Osteoblast (primary cell): ENCODE results near the gene RAB8B. TPM values are rescaled to one million over a fixed set of nuclear protein-coding genes. Genes with fewer than 3 reads are reported as not detected.
A peak's percentile ranks its signal among the peaks of the same experiment; 100 is the strongest.

Experiments used
- DNase-seq: peaks from one replicate; pipeline ENCODE4 v3.0.0; 2011; ENCODE audit warnings: low spot score, mixed read lengths; ENCODE audit not compliant: insufficient read length; ENCODE audit errors: missing footprints
- H2AFZ ChIP-seq: 2 replicates; pipeline ENCODE4 v1.6.0; 2011; ENCODE audit warnings: mild to moderate bottlenecking, low read length
- H3K27ac ChIP-seq: 2 replicates; pipeline ENCODE4 v1.5.1; 2011; ENCODE audit warnings: mild to moderate bottlenecking, low read depth, low read length, moderate library complexity
- H3K27me3 ChIP-seq: 2 replicates; pipeline ENCODE4 v1.6.0; 2012; ENCODE audit warnings: mild to moderate bottlenecking, control low read depth, inconsistent platforms, low read length, moderate library complexity; ENCODE audit not compliant: insufficient read depth
- H3K36me3 ChIP-seq: 2 replicates; pipeline ENCODE4 v1.5.1; 2011; ENCODE audit warnings: mild to moderate bottlenecking, low read length, control low read depth, moderate library complexity; ENCODE audit not compliant: insufficient read depth
- H3K4me1 ChIP-seq: 2 replicates; pipeline ENCODE4 v1.5.1; 2011; ENCODE audit warnings: mild to moderate bottlenecking, low read length, control low read depth, moderate library complexity; ENCODE audit not compliant: insufficient read depth
- H3K4me2 ChIP-seq: 2 replicates; pipeline ENCODE4 v1.6.0; 2011; ENCODE audit warnings: mild to moderate bottlenecking, low read length; ENCODE audit not compliant: insufficient read depth
- H3K4me3 ChIP-seq: fragments of 200-600 bp; sonication (generic); 3 replicates; pipeline ENCODE4 v1.5.1; 2012; ENCODE audit warnings: mild to moderate bottlenecking, low read length, inconsistent platforms; ENCODE audit not compliant: insufficient read depth
- H3K79me2 ChIP-seq: 2 replicates; pipeline ENCODE4 v1.6.0; 2012; ENCODE audit warnings: mild to moderate bottlenecking, low read length, control low read depth, inconsistent platforms; ENCODE audit not compliant: insufficient read depth
- H3K9me3 ChIP-seq: 2 replicates; pipeline ENCODE4 v1.5.1; 2011; ENCODE audit warnings: low read depth, low read length, control low read depth
- H4K20me1 ChIP-seq: 2 replicates; pipeline ENCODE4 v1.6.0; 2012; ENCODE audit warnings: mild to moderate bottlenecking, low read length, control low read depth; ENCODE audit not compliant: insufficient read depth
- CTCF ChIP-seq: IDR thresholded peaks from 2 replicates; pipeline ENCODE4 v1.5.1; 2011; ENCODE audit warnings: mild to moderate bottlenecking, low read depth, low read length, moderate library complexity; ENCODE audit errors: extremely low read depth
- total RNA-seq: library from RNA; depleted of rRNA; stranded (reverse); fragments of >200 nt; gene quantifications from 2 replicates; pipeline ENCODE4 v1.2.3, GENCODE V29; 2012

Gene RAB8B
- total RNA-seq, 1 donor, result 57.5 TPM

- H3K4me1 ChIP-seq, result peaks cover 32% of the 10 kb centered on the region
- peaks cover 3% of the 10 kb centered on the region for H3K79me2 ChIP-seq
- no peaks in the 10 kb centered on the region for H3K27me3 ChIP-seq
- no peaks in the 10 kb centered on the region for H3K9me3 ChIP-seq
- peak overlapping the region; percentile 97 for H3K27ac ChIP-seq
- peak overlapping the region; percentile 42 for H3K4me2 ChIP-seq
- no peaks in the 10 kb centered on the region for H4K20me1 ChIP-seq
- no peak overlapping the region for H3K4me3 ChIP-seq
- no peak for DNase-seq
- no peak for TF ChIP-seq CTCF
- H3K36me3 ChIP-seq, result peaks cover 13% of the 10 kb centered on the region
- H2AFZ ChIP-seq, result no peak overlapping the region
These were observed 102.8 kb downstream of the RAB8B start for GRCh38 chr15:63292241-63292640.

GRCh38 chr15:63292771-63293170 lies 103.4 kb downstream of the RAB8B start:
- Histone ChIP-seq H3K9me3 (no peaks in the 10 kb centered on the region), H3K4me2 (no peak overlapping the region), H2AFZ (no peak overlapping the region), H3K79me2 (peaks cover 3% of the 10 kb centered on the region), H4K20me1 (no peaks in the 10 kb centered on the region), H3K36me3 (peaks cover 13% of the 10 kb centered on the region), H3K4me3 (no peak overlapping the region), H3K27me3 (no peaks in the 10 kb centered on the region), H3K4me1 (peaks cover 29% of the 10 kb centered on the region), H3K27ac (peak overlapping the region; percentile 97)
- no peak for TF ChIP-seq CTCF
- DNase-seq, result peak; percentile 55

GRCh38 chr15:63294359-63294758 lies 105.0 kb downstream of the RAB8B start:
- Histone ChIP-seq H3K27me3 (no peaks in the 10 kb centered on the region), H3K9me3 (no peaks in the 10 kb centered on the region), H3K4me2 (no peak overlapping the region), H3K4me1 (peaks cover 26% of the 10 kb centered on the region), H3K36me3 (peaks cover 16% of the 10 kb centered on the region), H3K27ac (no peak overlapping the region), H3K79me2 (peaks cover 3% of the 10 kb centered on the region), H4K20me1 (no peaks in the 10 kb centered on the region), H3K4me3 (no peak overlapping the region), H2AFZ (no peak overlapping the region)
- no peak for TF ChIP-seq CTCF
- no peak for DNase-seq

GRCh38 chr15:63295341-63295740 lies 105.9 kb downstream of the RAB8B start:
- no peak overlapping the region for H2AFZ ChIP-seq
- peaks cover 25% of the 10 kb centered on the region for H3K4me1 ChIP-seq
- H3K4me2 ChIP-seq, result no peak overlapping the region
- no peak for DNase-seq
- no peak for TF ChIP-seq CTCF
- peaks cover 23% of the 10 kb centered on the region for H3K36me3 ChIP-seq
- no peaks in the 10 kb centered on the region for H4K20me1 ChIP-seq
- H3K27me3 ChIP-seq, result no peaks in the 10 kb centered on the region
- no peak overlapping the region for H3K4me3 ChIP-seq
- H3K9me3 ChIP-seq, result no peaks in the 10 kb centered on the region
- no peak overlapping the region for H3K27ac ChIP-seq
- peaks cover 3% of the 10 kb centered on the region for H3K79me2 ChIP-seq
